SH-SY5Y (cell line): ENCODE data around the gene VPS16.

Experiments
- GATA2 ChIP-seq: IDR thresholded peaks from 2 replicates; pipeline ENCODE4 v1.6.1; 2011; ENCODE audit warnings: mild to moderate bottlenecking, low read depth, low read length
- GATA3 ChIP-seq: IDR thresholded peaks from 2 replicates; pipeline ENCODE4 v1.6.1; 2011; ENCODE audit warnings: low read depth, mild to moderate bottlenecking, low read length, moderate library complexity

VPS16 gene

GRCh38 chr20:2801286-2801728, 39.2 kb upstream of the VPS16 start:
- no peak for TF ChIP-seq GATA2
- no peak for TF ChIP-seq GATA3

- TF ChIP-seq GATA2: no peak
- no peak for TF ChIP-seq GATA3
Measured at GRCh38 chr20:2804041-2804828, 36.3 kb upstream of the VPS16 start.

- no peak for TF ChIP-seq GATA2
Measured at GRCh38 chr20:2804852-2805688, 35.5 kb upstream of the VPS16 start.

- TF ChIP-seq GATA3: no peak
- TF ChIP-seq GATA2: no peak
Measured at GRCh38 chr20:2805689-2806350, 34.7 kb upstream of the VPS16 start.

GRCh38 chr20:2806351-2806701, 34.2 kb upstream of the VPS16 start:
- TF ChIP-seq GATA3 (no peak), GATA2 (no peak)

GRCh38 chr20:2807019-2807418, 33.5 kb upstream of the VPS16 start:
- no peak for TF ChIP-seq GATA2
- no peak for TF ChIP-seq GATA3

GRCh38 chr20:2809690-2810089, 30.9 kb upstream of the VPS16 start:
- no peak for TF ChIP-seq GATA3
- TF ChIP-seq GATA2: no peak

GRCh38 chr20:2812189-2812588, 28.4 kb upstream of the VPS16 start:
- TF ChIP-seq GATA2 (no peak), GATA3 (no peak)

- TF ChIP-seq GATA2 (no peak), GATA3 (no peak)
Measured at GRCh38 chr20:2814076-2814475, 26.5 kb upstream of the VPS16 start.

GRCh38 chr20:2814587-2815051, 25.9 kb upstream of the VPS16 start, which contains the start of gene C20orf141:
C20orf141 (plus strand) TSS chr20:2814987; CDS start chr20:2815185, 198 bp downstream.
- TF ChIP-seq GATA3 (no peak), GATA2 (no peak)

- no peak for TF ChIP-seq GATA2
- no peak for TF ChIP-seq GATA3
Measured at GRCh38 chr20:2815242-2815900, 25.2 kb upstream of the VPS16 start.

GRCh38 chr20:2816030-2816582, 24.4 kb upstream of the VPS16 start, which contains the start of gene TMEM239:
TMEM239 (plus strand) TSS chr20:2816364; CDS start chr20:2816555, 191 bp downstream.
- TF ChIP-seq GATA3 (no peak), GATA2 (no peak)

GRCh38 chr20:2816583-2817340, 23.8 kb upstream of the VPS16 start:
- TF ChIP-seq GATA2 (no peak), GATA3 (no peak)
